CD4-positive, alpha-beta T cell (primary cell): ENCODE data around the gene MCUB. TPM values are rescaled to one million over a fixed set of nuclear protein-coding genes. Genes with fewer than 3 reads are reported as not detected.

ENCODE experiments used
- ATAC-seq: fragments of 200-7000 bp; cut with Tn5 transposase; one replicate; pipeline ENCODE4 v1.10.0; 2022; ENCODE audit warnings: mild to moderate bottlenecking; ENCODE audit not compliant: poor library complexity
- CTCF ChIA-PET: fragments of 350-600 bp; sonication (Branson Sonifier 250); formaldehyde crosslinking; loops from one replicate; lab custom pipeline; 2021; ENCODE audit warnings: antibody characterized with exemption, inconsistent platforms; lab: Charles Lee
- POLR2A ChIA-PET: fragments of 350-600 bp; sonication (Branson Sonifier 250); formaldehyde crosslinking; loops from one replicate; lab custom pipeline; 2021; ENCODE audit warnings: antibody characterized with exemption, inconsistent platforms; lab: Charles Lee
- DNase-seq, 14 experiments: peaks; one replicate each; pipeline ENCODE4 v3.0.0-alpha.2; 2013 to 2020; ENCODE audit warnings: mixed read lengths in 2 of 14
- H3K27ac ChIP-seq, 2 donors: one replicate each; pipeline versions ENCODE4 v1.5.1 to v1.7.0; 2013; ENCODE audit warnings: low read length in 2 of 2, low read depth in 1 of 2, mild to moderate bottlenecking in 1 of 2
- H3K27me3 ChIP-seq, 2 experiments: 1 replicate in 1 of 2; 2 replicates in 1 of 2; pipeline versions ENCODE4 v1.6.1 to v1.7.0; 2013; ENCODE audit warnings: low read length in 2 of 2, control low read depth in 1 of 2, mild to moderate bottlenecking in 1 of 2, moderate library complexity in 1 of 2; ENCODE audit not compliant: insufficient read depth in 2 of 2, control insufficient read depth in 1 of 2
- H3K36me3 ChIP-seq: one replicate; pipeline ENCODE4 v1.6.1; 2013; ENCODE audit warnings: low read length, control low read depth; ENCODE audit not compliant: insufficient read depth
- H3K4me1 ChIP-seq: one replicate; pipeline ENCODE4 v1.6.1; 2013; ENCODE audit warnings: low read length, control low read depth; ENCODE audit not compliant: insufficient read depth
- H3K4me3 ChIP-seq: one replicate; pipeline ENCODE4 v1.5.1; 2013; ENCODE audit warnings: mild to moderate bottlenecking, low read length, moderate library complexity
- H3K9me3 ChIP-seq, 2 experiments: 1 replicate in 1 of 2; 2 replicates in 1 of 2; pipeline versions ENCODE4 v1.6.1 to v1.7.0; 2013; ENCODE audit warnings: low read length in 2 of 2, mild to moderate bottlenecking in 2 of 2, control low read depth in 1 of 2, moderate library complexity in 1 of 2; ENCODE audit not compliant: control insufficient read depth in 1 of 2, insufficient read depth in 1 of 2
- H3K27ac Mint-ChIP-seq: one replicate; pipeline ENCODE4 v1.8.0; 2020; ENCODE audit warnings: mixed read lengths
- H3K27me3 Mint-ChIP-seq: one replicate; pipeline ENCODE4 v1.8.0; 2021; ENCODE audit warnings: mixed read lengths
- H3K36me3 Mint-ChIP-seq: one replicate; pipeline ENCODE4 v1.8.0; 2021; ENCODE audit warnings: low read depth, mixed read lengths
- H3K4me1 Mint-ChIP-seq: one replicate; pipeline ENCODE4 v1.8.0; 2021; ENCODE audit warnings: low read depth, mixed read lengths
- H3K4me3 Mint-ChIP-seq: one replicate; pipeline ENCODE4 v1.8.0; 2020; ENCODE audit warnings: mild to moderate bottlenecking, mixed read lengths
- H3K9me3 Mint-ChIP-seq: one replicate; pipeline ENCODE4 v1.8.0; 2020; ENCODE audit warnings: mixed read lengths
- intact Hi-C, 2 experiments: fragments of 100-400 bp; cut with DNase I in 1 of 2; cut with micrococcal nuclease in 1 of 2; formaldehyde crosslinking; loops; one replicate each; pipeline versions ENCODE4 v1.15.1 to v1.9.0; 2023 to 2025; cut with DNase I, micrococcal nuclease
- total RNA-seq, 174 experiments: library from RNA in 2 of 174; stranded (reverse) in 2 of 174; gene quantifications; one replicate each; pipeline ENCODE4 v1.2.3 and lab custom pipeline; 2021 to 2026
- TF ChIP-seq, protein P1 (sequence below): fragments of 200-600 bp; IDR thresholded peaks from one replicate; pipeline ENCODE4 v1.8.0; 2022; ENCODE audit warnings: antibody characterized with exemption, mild to moderate bottlenecking

The MCUB gene
- total RNA-seq, 2 experiments from 2014 or later = 98.1 to 108 TPM

- H3K36me3 Mint-ChIP-seq = peaks cover 46% of the 10 kb centered on the region
- TF ChIP-seq, protein P1, sequence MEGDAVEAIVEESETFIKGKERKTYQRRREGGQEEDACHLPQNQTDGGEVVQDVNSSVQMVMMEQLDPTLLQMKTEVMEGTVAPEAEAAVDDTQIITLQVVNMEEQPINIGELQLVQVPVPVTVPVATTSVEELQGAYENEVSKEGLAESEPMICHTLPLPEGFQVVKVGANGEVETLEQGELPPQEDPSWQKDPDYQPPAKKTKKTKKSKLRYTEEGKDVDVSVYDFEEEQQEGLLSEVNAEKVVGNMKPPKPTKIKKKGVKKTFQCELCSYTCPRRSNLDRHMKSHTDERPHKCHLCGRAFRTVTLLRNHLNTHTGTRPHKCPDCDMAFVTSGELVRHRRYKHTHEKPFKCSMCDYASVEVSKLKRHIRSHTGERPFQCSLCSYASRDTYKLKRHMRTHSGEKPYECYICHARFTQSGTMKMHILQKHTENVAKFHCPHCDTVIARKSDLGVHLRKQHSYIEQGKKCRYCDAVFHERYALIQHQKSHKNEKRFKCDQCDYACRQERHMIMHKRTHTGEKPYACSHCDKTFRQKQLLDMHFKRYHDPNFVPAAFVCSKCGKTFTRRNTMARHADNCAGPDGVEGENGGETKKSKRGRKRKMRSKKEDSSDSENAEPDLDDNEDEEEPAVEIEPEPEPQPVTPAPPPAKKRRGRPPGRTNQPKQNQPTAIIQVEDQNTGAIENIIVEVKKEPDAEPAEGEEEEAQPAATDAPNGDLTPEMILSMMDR = no peak
- Histone ChIP-seq H3K27me3 (no peaks in the 10 kb centered on the region), H3K27ac (peak overlapping the region; percentile 95 to 96), H3K36me3 (peaks cover 8% of the 10 kb centered on the region), H3K4me1 (peaks cover 42% of the 10 kb centered on the region), H3K9me3 (peaks cover 0 to 13% of the 10 kb centered on the region in 2 experiments), H3K4me3 (peak overlapping the region; percentile 98)
- H3K4me1 Mint-ChIP-seq = peaks cover 69% of the 10 kb centered on the region
- H3K9me3 Mint-ChIP-seq = no peaks in the 10 kb centered on the region
- POLR2A ChIA-PET = interaction anchor here (0.6 to 5.1 kb wide), 35 partner anchors 9 to 1560 kb away, joined by 3 to 108 read pairs (median 5); partner anchors contain the start of genes CASP6, GAR1, PLA2G12A and SEC24B
- H3K27me3 Mint-ChIP-seq = no peaks in the 10 kb centered on the region
- peak overlapping the region; percentile 93 for H3K27ac Mint-ChIP-seq
- ATAC-seq = peak; percentile 22
- intact Hi-C loops = loop anchor here in 1 of 2 experiments (2.0 kb wide), 1 partner anchor 255 kb away; the partner anchor contains the start of gene GAR1
- DNase-seq = peak in 8 of 14 experiments; percentile 10 to 50 (median 34)
- H3K4me3 Mint-ChIP-seq = peak overlapping the region; percentile 94
- CTCF ChIA-PET = interaction anchor here (0.9 to 4.3 kb wide), 5 partner anchors 14 to 127 kb away, joined by 3 to 19 read pairs (median 3); partner anchors contain the start of gene SEC24B
Observed at GRCh38 chr4:109559625-109559982, 442 bp upstream of the MCUB start.

GRCh38 chr4:109560687-109561461, 828 bp downstream of the MCUB start:
- Mint-ChIP-seq H3K4me1 (peaks cover 71% of the 10 kb centered on the region), H3K36me3 (peaks cover 50% of the 10 kb centered on the region)
- intact Hi-C loops = loop anchor here (1.0 to 5.0 kb wide), 9 partner anchors 14 to 168 kb away; partner anchors contain the start of genes SEC24B (in 2 of the 2) and CASP6 (in 1 of the 2)

More at GRCh38 chr4:109560687-109561461, 828 bp downstream of the MCUB start:
- Mint-ChIP-seq H3K9me3 (no peaks in the 10 kb centered on the region), H3K4me3 (peak overlapping the region; percentile 94), H3K27ac (peak overlapping the region; percentile 93), H3K27me3 (no peaks in the 10 kb centered on the region)
- ChIA-PET POLR2A (interaction anchor here (0.6 to 5.1 kb wide), 39 partner anchors 9 to 1012 kb away, joined by 3 to 108 read pairs (median 5); partner anchors contain the start of genes CASP6, GAR1, PLA2G12A and RPL34), CTCF (interaction anchor here (0.7 to 4.3 kb wide), 4 partner anchors 18 to 142 kb away, joined by 3 to 19 read pairs (median 5); partner anchors contain the start of gene SEC24B)
- TF ChIP-seq, protein P1 = no peak
- H3K9me3 ChIP-seq = peaks cover 0 to 13% of the 10 kb centered on the region in 2 experiments
- H3K4me3 ChIP-seq = peak overlapping the region; percentile 98
- ATAC-seq (peak; percentile 51), DNase-seq (peak; percentile 16 to 88 (median 42))
- peaks cover 12% of the 10 kb centered on the region for H3K36me3 ChIP-seq
- H3K27ac ChIP-seq = peak overlapping the region; percentile 92 to 96
- H3K4me1 ChIP-seq = peaks cover 43% of the 10 kb centered on the region
- no peaks in the 10 kb centered on the region for H3K27me3 ChIP-seq
